Astrocyte of the spinal cord (primary cell): ENCODE measurements around the gene AHNAK2.
A peak's percentile ranks its signal among the peaks of the same experiment; 100 is the strongest.

Experiments
- DNase-seq: peaks from one replicate; pipeline ENCODE4 v3.0.0; 2011; ENCODE audit warnings: low read depth, low spot score
- H3K4me3 ChIP-seq: 2 replicates; pipeline ENCODE4 v1.5.1; 2011; ENCODE audit warnings: low read depth, mild to moderate bottlenecking, low read length, moderate library complexity
- in situ Hi-C: cut with HindIII; loops from 2 replicates; pipeline ENCODE4 v1.10.0; 2017; ENCODE audit warnings: low sequenced_read_pairs
- TF ChIP-seq, protein P1 (sequence below): IDR thresholded peaks from 2 replicates; pipeline ENCODE4 v1.5.1; 2012; ENCODE audit warnings: low read depth, mild to moderate bottlenecking, low read length, inconsistent platforms

Gene AHNAK2

DNA sequence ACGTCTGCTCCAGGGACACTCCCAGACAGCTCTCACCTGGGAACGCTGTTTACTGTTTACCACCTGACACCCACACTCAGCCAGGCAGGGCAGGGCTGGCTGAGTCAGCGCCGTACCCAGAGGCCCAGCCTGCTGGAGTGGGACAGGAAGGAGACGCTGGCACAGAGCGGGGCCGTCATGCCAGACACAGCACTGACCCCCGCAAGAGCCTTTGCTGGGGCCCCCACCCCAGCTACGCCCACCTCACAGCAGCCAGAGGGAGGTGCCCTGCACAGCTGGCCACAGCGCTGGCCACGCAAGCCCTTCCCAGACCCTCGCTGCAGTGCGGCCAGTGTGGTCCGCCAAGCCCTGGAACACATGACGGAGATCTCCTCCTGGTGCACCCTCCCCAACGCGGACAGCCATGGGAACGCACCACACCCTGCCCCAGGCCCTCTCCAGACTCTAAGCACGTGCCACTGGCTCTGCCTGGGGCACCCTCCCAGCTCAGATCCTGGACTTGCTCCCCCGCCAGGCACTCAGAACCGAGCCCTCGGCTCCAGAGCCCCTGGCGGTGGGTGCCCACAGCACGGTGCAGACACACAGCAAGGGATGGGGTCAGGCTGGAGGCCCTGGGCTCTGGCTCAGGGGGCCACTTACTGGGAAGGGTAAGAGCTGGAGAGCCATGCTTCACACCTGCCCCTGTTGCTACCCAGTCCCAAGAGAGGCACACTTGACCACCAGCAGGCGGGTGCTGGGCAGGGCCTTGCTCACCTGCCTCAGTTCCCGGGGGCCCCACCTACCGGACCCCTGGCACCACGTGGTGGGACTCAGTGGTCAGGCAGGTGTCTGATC lies 5.7 kb downstream of the AHNAK2 start:
- DNase-seq = peak; percentile 36
- in situ Hi-C loops = no loop called here
- H3K4me3 ChIP-seq = no peak overlapping the region
- TF ChIP-seq, protein P1, sequence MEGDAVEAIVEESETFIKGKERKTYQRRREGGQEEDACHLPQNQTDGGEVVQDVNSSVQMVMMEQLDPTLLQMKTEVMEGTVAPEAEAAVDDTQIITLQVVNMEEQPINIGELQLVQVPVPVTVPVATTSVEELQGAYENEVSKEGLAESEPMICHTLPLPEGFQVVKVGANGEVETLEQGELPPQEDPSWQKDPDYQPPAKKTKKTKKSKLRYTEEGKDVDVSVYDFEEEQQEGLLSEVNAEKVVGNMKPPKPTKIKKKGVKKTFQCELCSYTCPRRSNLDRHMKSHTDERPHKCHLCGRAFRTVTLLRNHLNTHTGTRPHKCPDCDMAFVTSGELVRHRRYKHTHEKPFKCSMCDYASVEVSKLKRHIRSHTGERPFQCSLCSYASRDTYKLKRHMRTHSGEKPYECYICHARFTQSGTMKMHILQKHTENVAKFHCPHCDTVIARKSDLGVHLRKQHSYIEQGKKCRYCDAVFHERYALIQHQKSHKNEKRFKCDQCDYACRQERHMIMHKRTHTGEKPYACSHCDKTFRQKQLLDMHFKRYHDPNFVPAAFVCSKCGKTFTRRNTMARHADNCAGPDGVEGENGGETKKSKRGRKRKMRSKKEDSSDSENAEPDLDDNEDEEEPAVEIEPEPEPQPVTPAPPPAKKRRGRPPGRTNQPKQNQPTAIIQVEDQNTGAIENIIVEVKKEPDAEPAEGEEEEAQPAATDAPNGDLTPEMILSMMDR = no peak

DNA sequence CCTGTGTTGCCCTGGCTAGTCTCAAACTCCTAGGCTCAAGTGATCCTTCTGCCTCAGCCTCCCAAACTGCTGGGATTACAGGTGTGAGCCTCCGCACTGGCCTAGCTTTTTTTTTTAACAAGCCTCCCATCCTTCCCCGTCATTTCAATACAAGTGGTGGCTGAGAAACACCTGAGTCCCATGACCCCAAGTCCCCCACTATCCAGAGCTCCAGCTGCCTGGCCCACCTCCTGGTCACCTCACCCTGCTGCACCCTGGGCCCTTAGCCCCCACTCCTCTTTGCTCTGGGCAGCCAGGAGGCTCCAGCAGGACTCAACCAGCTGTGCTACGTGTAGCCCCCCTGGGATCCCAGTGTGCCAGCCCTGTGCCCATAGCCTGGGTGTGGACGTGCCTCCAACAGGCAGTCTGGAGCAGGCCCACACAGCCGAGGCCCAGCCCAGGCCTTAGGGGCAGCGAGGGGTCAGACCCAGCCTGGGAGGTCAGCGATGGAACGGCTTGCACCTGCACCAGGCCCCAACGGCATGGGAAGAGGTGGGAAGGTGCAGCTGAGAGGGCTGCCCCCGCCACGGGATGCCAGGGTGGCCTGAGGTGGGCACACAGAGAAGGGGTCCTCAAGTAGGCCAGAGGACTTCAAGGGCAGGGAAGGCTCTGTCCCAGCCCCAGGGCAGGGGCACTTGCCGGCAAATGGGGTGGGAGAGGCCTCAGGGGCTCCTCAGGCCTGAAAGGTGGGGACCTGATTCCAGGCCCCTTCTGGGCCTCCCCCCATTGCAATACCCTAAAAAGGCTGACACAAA lies 6.5 kb downstream of the AHNAK2 start:
- DNase-seq = no peak
- in situ Hi-C loops = no loop called here
- H3K4me3 ChIP-seq = no peak overlapping the region
- TF ChIP-seq, protein P1 = no peak

DNA sequence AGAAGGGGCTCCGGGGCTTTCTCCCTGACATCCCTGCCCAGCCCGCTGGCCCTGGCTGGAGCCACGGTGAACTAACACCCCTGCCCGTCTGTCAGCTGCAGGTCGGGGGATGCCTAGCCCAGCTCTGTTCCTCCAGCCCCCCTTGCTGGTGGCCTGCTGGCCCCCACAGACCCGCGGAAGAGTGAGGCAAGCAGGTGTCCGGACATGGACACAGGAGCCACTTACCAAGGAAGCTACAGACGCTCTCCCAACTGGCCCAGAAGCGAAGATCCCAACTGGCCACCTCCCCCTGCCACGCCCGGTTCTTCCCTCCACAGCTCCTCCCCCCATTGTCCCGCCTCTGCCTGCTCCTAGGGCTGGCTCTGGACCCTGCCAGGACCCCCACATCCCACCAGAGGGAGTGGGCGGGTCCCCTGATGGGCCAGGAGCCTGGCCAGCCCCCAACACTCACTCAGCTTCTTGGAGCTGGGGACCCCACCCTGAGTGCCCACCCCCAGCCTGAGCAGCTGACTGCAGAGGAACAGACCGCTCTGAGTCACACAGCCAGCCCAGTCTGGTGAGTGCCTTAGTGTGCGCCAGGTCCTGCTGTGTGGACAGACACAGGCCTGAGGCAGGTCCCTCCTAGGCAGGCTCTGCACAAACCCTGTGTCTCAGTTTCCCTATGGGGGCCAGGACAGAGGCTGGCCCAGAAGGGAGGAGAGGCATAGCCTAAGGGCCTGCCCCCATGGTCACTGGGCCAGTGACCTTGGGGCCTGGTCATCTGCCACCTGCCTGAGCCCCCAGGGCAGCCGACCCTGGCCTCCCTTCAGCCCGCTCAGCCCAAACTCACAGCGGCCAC lies 7.7 kb downstream of the AHNAK2 start:
- DNase-seq = peak; percentile 94
- in situ Hi-C loops = no loop called here
- peak overlapping the region; percentile 46 for H3K4me3 ChIP-seq
- TF ChIP-seq, protein P1 = no peak

DNA sequence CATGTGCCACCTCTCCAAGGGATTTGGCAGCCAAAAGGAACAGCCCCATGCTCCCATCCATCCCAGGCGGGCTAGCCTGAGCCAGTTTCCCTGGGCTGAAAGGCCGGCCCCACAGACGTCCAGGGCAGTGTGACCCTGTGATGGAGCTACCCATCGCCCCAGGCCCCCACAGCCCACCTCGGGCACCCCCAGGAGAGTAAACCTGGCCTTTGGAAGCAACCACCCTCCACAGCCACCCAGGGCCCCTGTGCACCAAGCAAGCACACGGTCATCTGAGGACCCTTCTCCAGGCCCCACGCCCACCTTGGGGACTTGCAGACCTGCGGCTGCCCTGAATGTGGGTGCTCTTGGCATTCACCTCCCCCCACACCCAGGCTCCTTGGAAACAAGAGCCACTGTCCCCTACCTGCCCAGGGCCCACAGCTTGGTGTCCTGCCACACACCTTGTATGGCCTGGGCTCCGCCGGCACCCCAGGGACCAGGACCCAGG lies 8.4 kb downstream of the AHNAK2 start:
- in situ Hi-C loops = no loop called here
- H3K4me3 ChIP-seq = peak overlapping the region; percentile 46
- DNase-seq = no peak
- TF ChIP-seq, protein P1 = no peak

DNA sequence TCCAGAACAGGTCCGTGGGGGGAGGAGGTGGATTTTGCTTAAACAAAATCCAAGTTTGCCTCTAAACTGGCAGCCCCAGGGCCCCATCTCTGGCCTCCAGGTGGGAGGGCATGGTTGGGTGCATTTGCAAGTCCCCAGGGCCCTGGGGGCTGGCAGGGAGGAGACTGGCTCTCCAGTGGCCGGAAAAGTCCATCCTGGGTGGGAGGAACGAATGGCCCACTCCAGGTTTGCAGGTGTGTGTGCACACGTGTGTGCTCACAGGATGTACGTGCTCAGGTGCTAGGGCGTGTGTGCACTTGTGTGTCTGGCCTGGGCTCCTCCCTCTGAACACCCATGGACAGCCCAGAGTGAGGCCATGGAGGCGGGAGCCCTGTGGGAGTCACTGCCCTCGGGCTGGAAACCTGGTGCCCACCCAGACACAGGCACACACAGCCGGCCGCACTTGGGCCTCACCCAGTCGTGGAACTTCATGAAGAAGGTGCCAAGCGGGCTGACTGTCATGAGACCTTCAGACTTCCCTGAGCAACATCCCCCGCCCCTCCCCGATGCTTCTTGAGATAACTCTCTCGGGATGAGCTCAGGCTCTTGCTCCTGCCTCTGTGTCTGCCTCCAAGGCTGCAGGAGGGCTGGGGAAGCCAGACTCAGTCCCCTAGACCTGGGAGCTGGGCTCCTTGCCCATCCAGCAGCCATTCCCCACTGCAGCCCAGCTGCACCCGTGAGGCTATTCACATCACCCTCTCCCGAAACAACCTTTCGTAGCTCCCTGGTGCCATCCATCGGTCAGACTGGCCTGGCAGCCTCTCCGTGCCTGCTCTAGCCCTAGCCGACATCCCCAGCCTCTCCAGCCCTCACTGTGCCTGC lies 9.4 kb downstream of the AHNAK2 start:
- in situ Hi-C loops = no loop called here
- DNase-seq = no peak
- H3K4me3 ChIP-seq = peak overlapping the region; percentile 46
- TF ChIP-seq, protein P1 = peak; percentile 6
